Measurements from ENCODE around the gene TNPO3.

DNA sequence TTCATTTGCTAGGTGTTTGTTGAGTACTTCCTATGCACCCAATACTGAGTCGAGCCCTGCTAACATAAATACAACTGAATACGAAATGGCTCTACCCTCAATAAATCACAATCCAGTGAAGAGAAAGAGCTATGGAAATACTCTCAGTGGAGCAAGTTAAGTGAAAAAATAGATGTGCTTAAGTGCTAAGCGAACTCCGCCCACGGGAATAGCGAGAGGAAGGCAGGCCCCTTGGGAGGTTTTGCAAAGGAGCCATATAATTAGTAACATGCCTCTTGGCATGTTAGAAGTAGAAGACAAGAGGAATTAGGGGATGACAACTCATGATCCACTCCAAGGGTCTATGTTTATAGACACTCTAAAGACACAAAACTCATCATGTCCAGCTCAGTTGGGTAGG, 46.8 kb upstream of the TNPO3 start:
- TF ChIP-seq, protein P1, sequence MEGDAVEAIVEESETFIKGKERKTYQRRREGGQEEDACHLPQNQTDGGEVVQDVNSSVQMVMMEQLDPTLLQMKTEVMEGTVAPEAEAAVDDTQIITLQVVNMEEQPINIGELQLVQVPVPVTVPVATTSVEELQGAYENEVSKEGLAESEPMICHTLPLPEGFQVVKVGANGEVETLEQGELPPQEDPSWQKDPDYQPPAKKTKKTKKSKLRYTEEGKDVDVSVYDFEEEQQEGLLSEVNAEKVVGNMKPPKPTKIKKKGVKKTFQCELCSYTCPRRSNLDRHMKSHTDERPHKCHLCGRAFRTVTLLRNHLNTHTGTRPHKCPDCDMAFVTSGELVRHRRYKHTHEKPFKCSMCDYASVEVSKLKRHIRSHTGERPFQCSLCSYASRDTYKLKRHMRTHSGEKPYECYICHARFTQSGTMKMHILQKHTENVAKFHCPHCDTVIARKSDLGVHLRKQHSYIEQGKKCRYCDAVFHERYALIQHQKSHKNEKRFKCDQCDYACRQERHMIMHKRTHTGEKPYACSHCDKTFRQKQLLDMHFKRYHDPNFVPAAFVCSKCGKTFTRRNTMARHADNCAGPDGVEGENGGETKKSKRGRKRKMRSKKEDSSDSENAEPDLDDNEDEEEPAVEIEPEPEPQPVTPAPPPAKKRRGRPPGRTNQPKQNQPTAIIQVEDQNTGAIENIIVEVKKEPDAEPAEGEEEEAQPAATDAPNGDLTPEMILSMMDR (conservative IDR thresholded peaks at IDR 0.05; ENCODE audit: low read length) = no peak
- no peak for TF ChIP-seq EZH2phosphoT487 (IDR thresholded peaks at IDR 0.05; ENCODE audit: borderline replicate concordance, low read depth, low read length)
